GDM1 (cell line): ENCODE measurements around the gene DHRS9.

Experiments used
- DNase-seq: peaks from one replicate; lab custom pipeline; 2025; lab: John Stamatoyannopoulos, UW

Gene DHRS9

DNA sequence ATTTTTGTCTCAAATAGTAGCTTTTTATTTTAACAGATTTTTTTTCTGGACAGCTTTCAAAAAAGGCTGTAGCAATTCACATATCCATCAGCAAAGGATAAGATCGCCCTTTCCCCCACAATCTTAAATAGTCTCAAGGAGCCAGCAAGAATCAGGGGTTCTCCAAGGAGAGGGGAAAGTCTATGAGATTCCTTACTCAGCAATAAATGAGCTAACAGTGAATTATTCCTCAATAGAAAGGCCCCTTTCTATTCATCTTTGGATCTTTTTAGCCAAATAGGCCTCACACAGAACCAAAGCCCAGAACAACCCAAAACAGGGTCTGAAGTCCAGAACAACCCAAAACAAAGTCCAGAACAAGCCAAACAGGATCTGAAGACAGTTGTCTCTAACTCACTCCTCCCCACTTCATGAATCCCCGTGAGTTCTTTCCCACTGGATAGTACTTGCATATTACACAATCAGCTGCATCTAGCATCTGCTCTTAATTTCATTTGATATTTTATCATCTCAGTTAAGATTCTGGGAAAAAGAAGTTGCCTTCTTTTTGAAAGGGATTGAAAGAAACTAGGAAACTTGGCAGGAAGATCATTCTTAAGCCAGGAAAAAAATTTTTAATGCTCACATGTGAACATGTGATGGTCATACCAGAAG, 3.4 kb upstream of the DHRS9 start:
- no peak for DNase-seq

DNA sequence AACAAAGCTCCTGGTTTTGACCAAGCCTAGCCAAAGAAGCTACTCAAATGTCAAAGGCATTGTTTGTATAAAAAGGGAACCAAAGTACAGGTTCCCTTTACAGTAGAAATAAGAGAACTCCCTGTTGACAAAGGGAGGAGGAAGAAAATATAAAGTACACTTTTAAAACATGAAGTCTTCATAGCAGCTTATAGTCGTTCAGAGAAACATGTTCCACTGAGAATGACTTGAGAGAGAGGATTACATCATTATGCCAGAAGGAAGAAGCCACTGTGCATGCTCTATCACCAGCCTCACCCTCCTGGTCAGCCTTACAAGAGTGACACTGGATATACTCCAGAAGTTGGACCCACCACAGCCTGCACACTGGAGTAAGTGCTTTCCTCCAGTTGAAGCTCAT, 2.5 kb upstream of the DHRS9 start:
- peak; percentile 35 for DNase-seq

DNA sequence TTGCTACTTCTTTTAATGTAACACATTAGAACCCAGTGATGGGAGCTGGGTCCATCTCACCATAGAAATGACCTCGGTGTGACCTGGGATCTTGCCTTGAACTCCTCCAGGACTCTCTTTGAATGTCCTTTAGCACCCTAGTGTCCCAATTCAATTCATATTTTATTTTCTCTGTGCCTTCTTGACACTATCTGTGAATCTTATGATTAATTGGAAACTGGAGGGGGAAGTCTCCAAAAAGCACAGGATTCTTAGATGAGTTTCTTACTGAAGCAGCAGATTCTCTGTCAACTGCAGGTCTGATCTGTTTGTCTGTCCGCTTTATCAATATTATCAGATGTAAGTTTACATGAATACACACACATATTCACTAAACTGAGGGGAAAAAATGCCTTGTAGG, 470 bp downstream of the DHRS9 start:
- no peak for DNase-seq

DNA sequence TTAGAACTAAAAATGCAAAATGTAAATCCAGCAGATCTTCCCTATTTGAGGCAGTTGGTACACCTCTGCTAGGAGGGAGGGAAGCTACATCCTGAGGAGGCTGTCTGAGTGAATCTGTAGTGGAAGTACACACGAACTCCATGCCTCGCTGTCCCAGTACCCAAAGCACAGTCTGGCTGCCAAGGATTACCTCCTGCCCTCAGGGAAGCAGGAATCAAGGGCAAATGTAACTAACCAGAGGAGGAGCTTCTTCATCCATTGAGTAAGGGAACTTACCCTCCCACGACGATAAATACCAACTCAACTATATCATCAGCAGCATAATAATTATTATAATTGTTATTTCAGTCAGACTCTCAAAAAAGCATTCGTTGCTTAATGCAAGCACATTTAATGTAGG, 2.1 kb downstream of the DHRS9 start:
- no peak for DNase-seq

DNA sequence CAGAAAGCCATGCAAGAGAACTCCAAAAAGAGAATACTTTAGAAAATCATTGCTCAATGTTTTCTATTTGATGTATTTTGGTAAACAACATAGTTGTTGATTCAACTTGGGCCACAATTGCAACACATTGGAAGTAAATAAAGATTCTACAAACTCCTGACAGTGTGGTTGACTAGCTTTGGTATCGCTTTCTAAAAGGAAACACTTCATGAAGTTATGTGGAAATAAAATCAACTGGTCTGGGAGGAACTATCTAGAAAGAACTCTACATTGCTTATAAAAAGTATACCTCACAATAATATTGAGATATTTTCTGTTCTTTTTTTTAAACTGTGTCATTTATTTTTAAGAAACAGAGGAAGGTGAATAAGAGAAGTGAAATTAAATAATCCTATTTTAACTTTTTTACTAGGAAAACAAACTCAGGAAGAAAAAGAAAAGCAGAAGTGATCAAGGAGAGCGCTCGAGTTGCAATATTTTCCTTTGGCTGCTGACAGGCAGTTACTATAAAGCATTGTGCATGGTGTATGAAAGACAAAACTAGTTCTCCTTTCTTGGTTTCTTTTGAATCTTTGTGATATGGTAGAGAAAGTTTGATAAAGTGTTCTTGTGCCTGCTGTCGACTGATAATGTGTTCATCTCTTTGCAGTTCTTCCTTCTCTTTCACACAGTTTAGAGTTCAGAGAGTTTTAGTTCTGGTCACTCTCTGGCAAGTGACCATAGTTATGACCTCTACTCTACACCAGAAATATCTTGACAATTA, 3.0 kb downstream of the DHRS9 start:
- DNase-seq, result peak; percentile 43

DNA sequence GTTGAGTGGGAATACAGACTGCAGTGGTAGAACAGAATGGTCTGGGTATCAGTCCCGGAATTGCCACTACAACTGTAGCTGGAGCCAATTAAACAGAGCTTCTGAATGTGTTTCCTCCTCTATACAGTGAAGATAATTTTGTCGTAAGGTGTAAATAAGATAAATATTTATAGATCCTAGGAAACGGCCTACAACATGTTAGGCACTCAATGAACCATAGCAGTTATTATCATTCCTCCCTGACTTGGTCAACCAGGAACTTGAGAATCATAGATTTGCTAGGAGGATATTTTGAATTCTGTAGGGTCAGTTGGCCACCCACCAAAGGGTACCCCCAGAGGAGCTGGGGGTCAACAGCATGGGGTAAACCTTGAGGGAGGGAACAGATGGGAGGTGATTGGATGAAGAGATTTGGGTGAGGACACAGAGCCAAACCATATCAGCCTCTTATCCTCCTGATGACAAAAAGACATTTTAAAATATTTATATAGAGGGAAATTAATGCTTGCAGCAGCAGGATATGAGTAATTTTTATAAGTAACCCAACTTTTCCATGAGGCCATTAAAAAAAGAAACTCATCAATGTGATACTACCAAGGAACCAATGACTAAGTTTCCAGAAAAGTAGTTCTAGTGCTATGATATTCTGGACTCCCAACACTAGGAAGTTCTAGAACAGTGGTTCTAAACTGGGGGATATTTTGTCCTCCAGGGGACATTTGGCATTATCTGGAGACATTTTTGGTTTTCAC, 4.0 kb downstream of the DHRS9 start:
- no peak for DNase-seq

DNA sequence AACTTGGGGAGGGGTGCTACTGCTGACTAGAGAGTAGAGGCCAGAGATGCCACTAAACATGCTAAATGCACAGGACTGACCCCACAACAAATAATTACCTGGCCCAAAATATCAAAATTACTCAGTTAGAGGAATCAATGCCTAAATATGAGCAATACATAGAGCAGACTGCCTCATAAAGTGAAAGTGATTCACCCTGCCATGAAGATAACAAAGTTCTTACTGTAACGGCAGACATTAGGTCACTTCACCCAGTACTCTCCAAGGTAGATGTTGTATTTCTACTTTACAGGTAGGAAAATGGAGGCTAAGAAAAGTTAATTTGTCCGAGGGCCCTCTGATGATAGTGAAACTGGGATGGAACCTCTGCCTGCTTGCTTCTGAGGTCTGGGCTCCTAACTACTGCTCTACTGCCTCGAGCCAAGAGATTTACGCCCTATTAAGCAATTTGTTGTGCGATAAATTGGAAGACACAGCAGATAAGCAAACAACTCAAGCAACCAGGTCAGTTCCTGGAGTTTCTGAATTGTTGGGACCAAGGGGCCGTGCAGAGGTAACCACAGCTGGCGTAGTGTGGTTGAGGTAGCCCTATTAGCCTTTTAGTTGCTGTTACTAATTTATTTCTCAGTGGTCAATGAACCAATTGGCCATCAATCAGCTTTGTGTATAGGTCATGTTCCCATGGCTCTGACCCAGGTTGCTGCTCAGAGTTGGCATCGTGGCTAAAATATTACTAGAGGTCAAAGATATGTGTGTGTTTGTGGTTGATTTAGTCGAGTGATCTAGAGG, 4.8 kb downstream of the DHRS9 start:
- no peak for DNase-seq

DNA sequence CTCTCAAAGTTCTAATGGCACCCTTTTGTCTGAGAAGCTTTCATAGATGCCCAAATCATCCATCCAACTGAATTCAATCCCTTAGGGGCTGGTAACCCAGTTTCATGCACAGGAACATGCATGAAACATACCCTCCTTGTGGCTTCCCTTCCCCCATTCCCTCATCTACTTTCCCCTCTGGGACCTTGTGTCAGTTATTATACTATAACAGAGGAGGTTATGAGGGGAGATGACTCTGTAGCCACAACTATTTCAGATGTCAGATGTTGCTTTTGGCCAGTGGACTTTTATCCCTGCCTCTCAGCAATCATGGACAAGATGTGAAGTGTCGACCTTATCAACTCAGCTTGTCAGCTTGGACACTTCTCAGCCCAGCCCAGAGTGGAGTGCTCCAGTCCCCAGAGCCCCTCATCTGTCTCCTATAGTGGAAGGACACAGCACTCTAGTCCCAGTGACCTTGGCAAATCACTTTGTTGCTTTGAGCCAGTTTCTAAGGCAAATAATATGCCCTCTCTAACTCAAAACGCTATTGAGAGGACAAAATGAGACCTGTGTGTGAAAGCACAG, 8.4 kb downstream of the DHRS9 start:
- no peak for DNase-seq

DNA sequence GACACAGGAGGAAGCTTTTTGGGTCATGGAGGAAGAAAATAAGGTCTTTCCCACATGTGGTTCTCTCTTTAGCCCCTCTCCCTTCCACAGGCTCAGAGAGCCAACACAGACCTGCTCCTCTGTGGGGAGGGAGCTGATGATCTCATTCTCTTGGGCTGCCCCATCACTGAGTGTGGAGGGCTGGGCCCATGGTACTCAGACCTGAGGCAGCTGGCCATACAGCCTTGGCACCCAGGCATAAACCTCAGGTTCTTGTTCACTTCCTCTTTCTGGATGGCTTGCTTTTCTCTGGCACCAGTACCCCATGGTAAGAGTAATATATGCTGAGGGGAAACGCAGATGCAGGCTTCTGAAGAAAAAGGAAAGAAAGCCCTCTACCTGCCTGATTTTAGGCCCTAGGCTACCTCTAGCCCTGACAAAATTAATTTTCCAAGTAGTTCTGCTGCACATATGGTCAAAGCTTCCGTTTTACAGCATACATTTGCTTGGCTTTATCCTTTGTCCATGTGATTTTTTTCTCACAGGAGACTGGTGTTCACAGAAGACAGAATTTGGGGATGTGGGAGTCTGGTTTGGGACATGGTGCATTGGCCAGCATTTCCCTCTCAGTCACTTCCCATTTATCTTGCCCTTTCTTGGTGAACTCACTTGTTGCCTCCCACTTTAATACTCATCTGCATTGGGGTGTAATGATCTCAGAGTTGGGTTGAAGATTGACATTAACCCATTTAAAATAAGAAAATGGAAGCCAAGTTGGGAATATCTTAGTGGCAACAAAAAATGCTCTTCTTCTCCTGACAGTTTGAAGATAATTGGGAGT, 11.1 kb downstream of the DHRS9 start:
- DNase-seq, result peak; percentile 29

DNA sequence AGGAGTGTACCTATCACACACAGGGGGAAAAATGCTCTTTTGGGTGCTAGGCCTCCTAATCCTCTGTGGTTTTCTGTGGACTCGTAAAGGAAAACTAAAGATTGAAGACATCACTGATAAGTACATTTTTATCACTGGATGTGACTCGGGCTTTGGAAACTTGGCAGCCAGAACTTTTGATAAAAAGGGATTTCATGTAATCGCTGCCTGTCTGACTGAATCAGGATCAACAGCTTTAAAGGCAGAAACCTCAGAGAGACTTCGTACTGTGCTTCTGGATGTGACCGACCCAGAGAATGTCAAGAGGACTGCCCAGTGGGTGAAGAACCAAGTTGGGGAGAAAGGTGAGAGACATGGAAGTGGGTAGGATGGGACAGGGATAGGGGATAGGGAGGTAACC, 12.2 kb downstream of the DHRS9 start:
- DNase-seq, result no peak

DNA sequence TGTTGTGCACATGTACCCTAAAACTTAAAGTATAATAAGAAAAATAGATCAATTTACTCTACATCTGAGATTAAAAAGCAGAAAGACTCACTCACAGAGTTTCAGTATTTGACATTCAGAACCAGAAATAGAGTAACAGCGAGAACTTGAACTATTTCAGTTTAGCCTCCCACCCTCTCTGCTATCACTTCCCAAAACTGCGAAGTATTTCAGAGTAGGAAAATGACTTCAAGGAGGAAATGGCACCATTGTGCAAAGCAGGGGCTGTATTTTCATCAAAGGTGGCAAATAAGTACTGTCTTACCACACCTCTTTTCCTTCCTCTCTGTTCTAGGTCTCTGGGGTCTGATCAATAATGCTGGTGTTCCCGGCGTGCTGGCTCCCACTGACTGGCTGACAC, 13.6 kb downstream of the DHRS9 start:
- no peak for DNase-seq

DNA sequence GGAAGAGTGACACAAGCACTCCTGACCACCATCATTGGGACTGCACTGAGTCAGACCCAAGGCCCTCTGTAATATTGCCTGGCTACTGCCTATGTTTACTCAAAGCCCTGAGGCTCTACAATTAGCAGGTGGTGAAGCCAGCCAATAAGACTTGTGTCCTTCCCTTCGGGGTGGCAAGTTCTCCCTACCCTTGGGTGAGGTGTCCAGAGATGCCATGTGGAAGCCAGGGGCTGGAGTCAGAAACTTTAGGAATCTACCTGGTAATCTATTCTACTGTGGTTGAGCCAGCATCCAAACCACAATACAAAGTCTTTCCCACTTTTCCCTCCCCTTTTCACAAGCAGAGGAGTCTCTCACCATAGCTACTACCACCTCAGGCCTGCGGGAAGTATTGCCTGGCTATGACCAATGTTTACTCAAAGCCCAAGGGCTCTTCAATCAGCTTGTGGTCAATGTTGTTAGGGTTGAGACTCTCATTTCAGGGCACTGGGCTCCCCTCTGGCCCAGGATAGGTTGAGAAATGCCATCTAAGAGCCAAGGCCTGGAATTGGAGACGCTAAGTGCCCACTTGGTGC, 17.6 kb downstream of the DHRS9 start:
- DNase-seq, result no peak

DNA sequence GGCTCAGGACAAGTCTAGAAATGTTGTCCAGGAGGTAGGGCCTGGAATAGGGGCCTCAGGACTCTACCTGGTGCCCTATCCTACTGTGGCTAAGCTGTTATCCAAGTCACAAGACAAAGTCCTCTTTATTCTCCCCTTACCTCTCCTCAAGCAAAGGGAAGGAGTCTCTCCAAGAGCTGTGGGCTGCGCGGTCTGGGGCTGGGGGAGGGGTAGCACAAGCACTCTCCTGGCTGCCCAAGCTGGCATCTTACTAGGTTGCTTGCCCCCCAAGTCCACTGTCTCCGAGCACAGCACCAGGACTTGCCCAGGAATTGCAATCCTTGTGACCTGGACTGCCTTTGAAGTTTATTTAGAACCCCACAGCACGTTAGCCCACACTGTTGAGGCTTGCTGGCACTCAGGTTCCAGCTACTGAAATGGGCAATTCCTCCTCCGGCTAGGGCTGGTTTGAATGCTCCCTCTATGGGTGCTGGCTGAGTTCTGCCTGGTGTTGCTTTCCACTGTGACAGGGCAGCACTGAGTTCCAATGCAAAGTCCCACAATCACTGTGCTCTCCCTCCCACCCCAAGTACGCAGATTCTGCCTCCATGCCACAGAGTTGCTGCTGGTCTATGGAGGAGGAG, 18.5 kb downstream of the DHRS9 start:
- no peak for DNase-seq

DNA sequence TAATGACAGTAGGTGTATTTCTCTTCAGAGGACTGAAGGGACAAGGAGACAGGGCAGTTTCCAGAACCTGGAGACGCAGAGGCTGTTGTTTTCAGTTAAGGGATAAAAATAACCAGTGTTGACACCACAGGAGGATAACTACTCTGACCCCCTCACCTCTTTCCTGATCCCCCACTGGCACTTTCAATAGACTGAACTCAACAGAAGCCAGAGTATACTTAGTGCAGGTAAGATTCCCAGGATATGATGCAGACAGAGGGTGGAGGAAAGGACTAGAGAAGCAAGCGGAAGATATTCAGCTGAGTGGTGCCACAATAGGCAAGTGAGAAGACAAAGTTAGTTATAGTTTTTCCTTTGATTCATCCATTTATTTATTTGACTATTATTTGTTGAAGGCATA, 19.8 kb downstream of the DHRS9 start:
- DNase-seq, result no peak

DNA sequence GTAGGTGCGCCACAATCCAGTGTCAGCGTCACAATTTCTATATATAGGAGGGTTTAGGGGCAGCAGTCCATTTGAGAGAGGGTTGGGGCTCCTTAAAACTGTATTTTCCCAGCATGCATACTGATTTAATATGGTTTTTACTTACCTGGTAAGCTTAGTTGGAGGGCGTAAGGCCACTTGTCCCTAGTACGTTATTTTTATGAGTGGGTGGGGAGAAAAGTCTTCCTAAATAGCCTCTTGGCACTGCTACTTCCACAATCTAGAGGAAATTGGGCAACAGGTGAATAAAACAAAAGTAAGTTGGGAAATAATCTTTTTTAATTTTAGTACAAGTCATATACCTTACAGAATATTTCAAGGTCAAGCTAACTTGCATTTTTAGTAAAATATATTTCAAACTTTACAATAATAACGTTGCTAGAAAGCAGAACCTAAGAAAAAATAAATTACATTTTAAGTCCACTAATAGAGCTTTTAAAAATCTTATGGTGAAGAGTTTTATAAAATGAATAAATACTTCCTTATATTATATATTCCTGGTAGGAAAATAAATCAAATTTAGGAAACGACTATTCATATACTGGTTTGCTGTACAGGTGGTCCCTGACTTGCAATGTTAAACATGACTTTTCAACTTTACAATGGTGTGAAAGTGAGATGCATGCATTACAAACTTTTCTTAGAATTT, 20.9 kb downstream of the DHRS9 start:
- no peak for DNase-seq

DNA sequence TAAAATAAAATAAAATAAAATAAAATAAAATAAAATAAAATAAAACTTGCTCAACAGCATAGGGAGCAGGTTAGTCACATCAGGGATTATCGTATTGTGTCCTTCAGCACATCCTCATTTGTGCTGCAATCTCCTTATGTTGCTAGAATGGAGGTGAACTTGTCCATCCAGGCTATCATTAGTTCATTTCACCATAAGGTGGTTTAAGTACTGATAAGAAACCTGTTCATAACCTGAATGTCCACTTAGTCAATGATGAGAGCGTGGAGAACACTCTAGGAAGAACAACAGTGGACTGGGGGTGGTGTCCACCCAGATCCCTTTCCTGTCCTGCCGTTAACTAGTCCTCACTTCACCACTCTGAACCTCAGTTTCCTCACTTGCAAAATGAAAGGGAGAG, 21.9 kb downstream of the DHRS9 start:
- no peak for DNase-seq

DNA sequence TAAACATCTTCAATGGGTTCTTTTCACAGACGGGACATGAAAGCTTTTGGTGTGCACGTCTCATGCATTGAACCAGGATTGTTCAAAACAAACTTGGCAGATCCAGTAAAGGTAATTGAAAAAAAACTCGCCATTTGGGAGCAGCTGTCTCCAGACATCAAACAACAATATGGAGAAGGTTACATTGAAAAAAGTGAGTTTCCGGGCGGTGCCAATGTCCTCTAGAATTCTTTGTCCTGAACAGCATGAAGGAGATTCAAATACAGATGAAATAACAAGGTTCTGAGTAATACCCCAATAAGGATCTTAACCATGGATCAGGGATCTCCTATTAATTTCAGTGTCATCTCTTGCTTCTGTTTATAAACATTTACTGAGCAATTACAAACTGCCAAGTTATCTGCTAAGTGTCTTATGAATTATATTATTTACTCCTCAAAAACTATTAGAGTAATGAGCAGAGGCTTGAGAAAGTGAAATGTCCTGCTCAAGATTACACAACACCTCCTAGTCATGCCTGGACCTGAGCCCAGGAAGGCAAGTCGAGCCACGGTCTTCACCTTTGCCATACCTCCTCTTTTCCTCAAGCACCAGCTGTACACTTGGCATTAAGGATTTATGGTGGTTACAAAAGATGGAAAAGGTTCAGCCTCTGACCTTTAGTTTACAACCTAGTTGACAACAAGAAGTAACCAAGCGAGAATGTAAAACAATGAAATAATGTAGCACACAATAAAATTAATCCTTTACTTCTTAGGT, 22.6 kb downstream of the DHRS9 start:
- no peak for DNase-seq

DNA sequence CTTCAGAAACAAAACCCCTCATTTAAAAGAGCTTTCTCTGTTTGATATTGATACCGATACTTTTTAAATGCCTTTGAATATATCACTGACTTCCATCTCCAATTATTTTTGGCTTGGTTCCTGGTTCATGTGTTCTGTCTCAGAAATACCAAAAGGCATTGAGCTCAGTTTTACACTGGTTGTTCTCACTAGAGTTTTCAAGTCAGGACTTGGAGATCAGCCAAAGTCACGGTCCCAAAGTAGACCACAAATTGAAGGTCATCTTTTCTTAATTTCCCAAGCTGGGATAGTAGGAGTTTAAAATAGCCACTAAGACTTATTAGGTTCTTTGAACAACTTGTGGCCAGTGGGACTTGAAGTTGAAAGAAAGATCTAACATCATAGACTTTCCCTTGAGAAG, 24.2 kb downstream of the DHRS9 start:
- no peak for DNase-seq

DNA sequence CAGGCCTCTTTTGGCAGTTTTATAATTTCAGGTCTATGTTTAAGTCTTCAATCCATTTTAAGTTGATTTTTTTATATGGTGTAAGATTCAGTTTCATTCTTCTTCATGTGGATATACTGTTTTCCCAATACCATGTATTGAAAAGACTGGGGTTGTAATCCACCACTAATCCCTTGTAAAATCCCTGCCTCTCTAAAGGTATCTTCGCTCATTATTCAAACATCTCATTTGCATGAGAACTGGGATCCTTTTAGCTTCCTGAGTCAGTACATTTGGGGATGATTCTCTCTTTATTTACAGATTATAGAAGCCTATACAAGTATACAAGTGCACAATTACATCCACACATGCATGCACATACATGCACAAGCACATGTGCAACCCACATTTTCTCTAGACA, 25.3 kb downstream of the DHRS9 start:
- no peak for DNase-seq
